HG03175 (cell line): ENCODE data around the gene SULF2.

Source experiments
- ATAC-seq: cut with Tn5 transposase; IDR thresholded peaks from one replicate; pipeline ENCODE4 v1.9.1; 2021; ENCODE audit warnings: mild to moderate bottlenecking, moderate library complexity; ENCODE audit not compliant: unreplicated experiment

Gene SULF2

DNA sequence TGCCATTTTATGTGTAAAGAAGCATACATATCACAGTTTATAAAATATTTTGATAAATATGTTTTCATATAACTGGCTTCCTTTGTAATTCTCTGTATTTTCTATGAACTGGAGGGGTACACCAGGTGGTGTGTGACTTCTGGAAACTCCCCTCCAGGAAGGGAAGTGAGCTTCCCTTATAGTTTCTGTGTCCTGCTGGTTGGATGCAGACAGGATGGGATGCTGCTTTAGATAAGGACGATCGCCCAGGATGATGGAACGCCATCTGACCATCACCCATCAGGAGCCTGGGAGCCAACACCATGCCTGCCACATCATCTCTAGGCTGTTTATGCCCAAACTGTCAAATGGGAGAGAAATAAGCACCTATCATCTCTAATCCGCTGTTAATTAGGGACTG lies 66.1 kb downstream of the SULF2 start:
- ATAC-seq, result no peak

DNA sequence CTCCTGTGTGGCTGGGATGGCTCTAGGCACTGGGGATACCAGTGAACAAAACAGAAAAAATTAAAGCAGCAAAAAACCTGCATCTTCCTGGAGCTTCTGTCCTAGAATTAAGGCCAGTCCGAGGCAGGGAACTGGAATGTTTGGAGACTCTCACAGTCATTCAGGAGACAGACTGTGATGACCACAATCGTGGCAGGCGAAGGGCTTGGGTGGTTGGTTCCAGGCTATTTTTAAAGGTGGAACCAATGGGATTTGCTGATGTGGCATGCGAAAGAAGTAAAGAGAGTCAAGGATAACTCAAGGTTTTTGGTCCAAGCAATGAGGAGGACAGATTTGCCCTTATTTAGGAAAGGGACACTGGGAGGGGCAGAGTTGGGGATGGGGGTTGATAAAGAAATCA lies 66.9 kb downstream of the SULF2 start:
- no peak for ATAC-seq

DNA sequence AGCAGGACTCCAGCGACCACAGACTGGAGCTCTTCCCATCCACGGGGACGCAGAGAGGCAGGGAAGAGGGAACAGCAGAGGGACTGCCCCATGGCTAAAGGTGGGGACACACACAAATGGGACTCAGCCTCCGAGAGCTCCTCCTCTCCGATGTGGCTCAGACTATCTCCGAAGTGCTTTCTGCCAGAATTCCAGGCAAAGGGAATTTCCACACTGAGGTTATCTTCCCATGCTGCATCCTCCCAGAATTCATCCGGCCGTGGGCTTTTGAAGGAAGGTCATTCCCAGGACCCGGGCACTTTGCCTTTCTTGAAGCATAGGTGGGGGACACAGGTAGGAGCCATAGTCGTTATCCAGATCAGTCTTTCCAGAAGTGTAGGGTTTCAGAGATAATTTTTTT lies 67.9 kb downstream of the SULF2 start:
- ATAC-seq, result no peak

DNA sequence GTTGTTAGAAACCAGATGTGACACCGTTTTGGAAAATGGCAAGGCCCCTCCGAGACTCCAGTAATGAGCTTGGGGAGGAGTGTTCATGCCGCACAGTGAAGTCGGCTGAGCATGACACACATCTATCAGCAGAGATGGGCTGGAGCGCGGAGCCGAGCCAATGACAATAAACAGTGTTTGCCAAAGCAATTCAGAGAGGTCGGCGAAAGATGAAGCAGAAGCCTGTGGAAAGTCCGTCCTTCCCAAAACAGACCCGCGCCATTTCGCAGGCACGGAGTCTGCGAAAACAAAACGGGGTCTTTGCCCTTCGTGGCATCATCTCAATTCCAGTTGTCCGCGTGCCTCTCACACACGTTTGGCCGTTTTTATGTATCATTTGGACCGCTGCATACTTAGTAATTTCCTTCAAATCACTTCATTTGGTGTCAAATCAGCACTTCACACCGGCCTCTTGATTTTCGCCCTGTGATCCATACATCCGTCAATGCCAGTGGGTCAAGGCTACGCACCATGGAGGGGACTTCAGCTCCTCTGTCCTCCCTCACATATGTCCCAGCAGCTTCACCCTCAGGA lies 71.3 kb downstream of the SULF2 start:
- ATAC-seq, result no peak

DNA sequence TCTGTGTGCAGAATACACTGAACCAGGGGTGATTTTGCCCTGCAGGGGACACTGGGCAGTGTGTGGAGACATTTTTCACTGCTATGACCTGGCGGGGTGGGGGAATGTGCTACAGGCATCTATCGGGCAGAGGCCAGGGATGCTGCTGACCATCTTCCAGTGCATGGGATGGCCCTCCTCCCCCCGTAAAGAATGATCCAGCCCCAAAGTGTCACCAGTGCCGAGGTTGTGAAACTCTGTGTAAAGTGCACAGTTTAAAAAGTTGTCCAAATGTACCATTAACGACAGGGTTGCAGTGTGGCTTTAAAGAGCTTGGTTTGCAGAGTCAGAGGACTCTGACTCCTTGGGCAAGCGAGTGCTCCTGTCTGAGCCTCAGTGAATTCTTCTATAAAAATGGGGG lies 72.1 kb downstream of the SULF2 start:
- no peak for ATAC-seq

DNA sequence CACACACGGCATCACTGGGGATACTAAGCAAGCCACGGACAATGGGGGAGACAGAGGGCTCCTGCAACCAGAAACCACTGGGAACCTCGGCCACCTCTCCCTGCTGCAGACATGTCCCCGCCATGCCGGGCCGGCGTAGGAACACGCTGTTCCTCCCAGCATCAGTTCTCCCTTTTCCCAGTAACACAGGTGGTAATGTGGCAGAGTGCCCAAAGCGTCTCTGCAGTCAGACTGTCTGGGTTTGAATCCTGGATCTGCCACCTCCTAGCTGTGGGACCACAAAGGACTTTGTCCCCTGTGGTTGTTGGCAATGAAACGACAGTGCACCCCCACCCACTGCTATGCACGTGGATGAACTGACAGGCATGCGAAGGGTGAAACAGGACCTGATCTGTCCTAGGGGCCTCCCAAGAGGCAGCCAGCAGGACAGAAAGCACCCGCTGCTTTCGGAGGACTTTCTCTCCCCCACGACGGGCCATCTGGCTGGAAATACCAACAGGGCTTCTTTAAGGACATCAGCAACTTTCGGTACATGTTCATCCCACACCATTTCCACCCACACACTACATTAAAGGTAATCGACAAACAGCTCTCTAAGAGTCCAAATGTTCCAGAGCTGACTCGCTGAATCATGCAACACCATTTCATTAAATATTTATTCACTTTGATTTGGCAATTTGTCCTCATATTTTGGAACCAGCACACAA lies 74.1 kb downstream of the SULF2 start:
- ATAC-seq, result no peak

DNA sequence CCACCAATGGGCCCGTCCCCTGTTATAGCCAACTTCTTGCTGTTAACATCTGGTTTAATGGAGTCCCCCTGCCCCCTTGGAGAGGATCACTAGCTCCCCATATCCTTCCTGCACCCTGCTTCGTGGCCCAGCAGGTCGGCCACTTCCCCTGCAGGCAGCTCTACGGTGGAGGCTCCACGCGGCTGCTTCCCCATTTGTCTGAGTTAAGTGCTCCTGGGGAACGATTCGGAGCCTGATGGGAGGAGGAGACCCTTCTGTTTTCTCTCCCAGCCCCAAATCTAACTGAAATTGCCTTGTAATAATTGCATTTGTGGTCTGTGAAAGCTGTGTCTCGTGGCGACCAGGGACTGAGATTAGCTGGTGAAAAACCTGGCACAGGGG lies 74.6 kb downstream of the SULF2 start:
- ATAC-seq, result no peak

DNA sequence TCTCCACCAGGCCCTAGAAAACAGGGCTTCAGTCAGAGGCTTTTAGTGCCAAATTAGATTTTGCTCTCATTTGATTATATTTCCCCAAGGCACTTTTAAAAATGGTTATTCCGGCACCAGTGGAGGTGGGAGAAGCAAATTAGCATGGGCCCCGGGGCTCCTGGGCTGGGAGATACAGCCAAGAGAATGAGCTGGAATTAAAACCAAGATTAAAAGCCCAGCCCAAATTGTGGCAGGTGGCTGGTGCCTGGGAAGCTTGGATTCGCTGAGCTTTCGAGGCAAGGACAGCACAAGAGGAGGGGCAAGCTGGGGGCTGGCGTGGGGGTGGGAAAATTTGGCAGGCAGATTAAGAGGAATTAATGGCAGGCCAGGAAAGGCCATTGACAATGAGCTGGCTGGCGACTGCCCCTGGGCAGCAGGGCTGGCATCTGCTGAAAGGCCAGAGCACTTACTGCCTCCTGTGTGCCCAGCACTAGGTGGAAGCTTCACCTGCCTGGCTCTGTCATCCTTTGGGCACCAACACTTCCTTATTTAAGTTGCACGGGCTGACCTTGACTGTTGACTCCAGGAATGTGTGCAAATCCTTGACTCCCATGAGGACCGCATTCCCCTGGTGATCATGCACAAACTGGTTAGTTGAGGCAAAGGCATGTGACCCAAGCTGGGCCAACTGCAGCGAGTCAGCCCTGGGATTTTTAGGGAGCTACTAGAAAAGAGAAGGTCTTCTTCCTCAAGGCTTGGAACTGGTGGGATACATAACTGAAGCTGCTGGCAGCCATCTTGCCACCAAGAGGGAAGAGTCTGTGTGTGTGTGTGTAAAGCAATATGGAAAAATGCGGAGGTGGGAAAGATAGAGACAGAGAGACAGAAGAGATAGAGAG lies 76.1 kb downstream of the SULF2 start:
- no peak for ATAC-seq

DNA sequence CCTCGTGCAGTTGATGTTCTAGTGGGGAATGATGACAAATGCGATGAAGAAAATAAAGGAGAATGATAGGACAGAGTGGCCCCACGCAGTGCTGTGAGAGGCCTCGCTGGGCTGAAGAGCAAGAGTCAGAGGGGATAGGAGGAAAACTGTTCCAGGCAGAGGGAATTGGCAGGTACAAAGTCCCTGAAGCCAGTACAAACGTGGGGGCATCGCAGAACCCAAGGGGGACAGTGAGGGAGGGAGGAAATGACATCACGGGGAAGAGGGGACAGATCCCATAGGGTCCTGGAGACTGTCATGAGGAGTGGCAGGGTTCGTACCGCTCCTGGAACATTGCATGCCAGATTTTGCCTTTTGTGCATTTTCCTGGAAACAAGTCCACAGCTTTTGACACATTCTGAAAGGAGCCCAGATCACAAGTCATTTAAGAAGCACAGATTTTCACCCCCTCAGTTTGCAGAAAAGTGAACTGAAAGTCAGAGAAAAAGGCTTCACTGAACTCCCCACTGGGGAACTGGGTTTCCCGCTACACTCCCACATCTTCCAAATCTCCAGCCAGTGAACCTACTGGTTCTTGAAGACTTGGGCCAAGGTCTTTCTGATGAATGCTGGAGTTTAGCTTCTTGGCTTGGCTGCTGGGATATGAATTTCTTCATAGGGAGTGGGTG lies 77.0 kb downstream of the SULF2 start:
- ATAC-seq, result no peak

DNA sequence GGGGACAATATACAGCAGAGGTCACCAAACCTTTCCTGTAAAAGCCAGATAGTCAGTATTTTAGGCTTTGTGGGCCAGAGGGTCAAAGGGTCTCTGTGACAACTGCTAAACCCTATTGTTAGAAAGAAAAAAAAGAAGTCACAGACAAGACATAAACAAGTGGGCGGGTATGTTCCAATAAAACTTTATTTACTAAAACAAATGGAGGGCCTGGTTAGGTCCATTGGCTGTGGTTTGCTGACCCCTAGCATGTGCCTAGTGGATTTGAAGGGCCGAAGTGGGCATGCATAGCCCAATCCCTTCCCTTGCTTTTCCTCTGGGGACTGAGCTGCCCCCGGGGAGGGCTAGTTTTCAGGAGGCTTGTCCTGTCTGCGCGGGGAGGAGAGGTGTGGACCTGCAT lies 78.9 kb downstream of the SULF2 start:
- no peak for ATAC-seq

DNA sequence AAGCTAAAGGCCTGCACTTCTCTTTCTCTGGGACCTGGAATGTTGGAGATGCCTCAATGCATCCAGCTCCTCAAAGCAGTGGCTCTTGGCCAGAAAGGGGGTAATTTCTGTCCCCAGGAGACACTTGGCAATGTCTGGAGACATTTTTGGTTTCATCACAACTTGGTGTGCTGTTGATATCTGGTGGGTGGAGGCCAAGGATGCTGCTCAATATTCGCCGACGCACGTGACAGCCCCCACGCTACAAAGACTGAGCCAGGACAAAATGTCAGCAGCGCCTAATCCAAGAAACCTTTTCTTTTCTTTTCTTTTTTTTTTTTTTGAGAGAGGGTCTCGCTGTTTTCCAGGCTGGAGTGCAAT lies 79.8 kb downstream of the SULF2 start:
- ATAC-seq, result no peak

DNA sequence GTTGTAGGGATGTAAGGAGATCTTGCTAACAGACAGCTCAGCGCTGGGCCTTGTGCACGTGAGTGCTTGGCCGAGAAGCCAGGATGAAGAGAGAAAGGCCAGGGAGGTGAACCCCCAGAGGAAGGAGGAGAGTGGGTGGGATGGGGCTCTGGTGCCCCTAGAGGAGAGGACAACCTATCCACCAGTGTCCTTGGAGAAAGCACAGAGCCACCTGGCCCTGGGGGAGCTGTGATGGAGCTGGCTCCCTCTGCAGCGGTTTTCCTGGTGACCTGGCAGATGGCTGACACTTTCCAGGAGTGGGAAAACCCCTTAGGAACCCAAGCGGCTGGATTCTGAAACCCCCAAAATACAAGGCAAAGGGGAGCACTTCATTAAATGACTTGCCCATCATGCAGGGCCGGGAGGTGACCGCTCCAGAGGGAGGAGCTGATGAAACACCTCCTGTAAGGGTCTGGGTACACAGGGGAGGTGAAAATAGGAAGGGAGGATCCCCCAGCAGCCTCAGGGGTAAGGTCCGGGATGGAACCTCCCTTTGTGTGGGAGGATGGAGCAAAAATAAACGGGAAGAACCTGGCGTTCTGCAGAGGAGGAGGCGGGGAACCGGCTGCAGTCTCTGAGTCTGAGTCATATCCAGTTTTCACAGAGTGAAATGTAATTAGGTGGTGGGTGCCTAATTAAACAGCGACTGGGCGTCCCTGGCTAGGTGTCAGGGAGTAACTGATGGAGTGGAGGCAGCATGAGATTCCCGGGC lies 80.4 kb downstream of the SULF2 start:
- ATAC-seq, result no peak

DNA sequence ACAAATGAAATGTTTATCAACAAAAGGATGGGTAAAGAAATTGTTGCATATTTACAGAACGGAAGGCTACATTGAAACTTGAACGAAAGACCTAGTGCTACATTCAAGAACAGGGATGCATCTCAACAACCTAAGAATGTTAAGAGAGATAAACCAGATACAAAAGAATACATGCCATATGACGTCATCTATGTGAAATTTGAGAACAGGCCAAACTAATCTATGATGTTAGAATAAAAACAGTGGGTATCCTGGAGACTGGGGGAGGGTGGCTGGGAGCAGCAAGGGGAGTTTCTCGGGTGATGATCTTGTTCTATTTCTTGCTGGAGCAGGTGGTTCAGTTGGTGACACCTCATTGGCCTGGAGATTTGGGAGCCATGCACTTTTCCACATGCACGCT lies 81.5 kb downstream of the SULF2 start:
- ATAC-seq, result no peak

DNA sequence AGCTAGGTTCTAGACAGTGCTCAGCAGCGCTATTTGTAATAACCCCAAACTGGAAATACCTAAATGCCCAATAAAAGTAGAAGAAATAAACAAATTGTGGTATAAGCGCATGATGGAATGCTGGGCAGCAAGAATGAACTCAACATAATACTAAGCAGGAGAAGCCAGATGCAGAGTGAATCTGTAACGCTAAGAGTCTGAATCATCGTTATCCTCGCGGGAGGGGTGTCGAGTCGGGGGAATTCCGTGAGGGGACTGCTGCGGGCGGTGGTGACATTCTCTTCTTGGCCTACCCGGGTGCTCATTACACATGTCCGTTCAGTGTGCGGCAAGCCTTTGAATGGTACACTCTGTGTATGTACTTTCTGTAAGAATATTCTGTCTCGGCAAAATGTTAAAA lies 83.7 kb downstream of the SULF2 start:
- ATAC-seq, result no peak

DNA sequence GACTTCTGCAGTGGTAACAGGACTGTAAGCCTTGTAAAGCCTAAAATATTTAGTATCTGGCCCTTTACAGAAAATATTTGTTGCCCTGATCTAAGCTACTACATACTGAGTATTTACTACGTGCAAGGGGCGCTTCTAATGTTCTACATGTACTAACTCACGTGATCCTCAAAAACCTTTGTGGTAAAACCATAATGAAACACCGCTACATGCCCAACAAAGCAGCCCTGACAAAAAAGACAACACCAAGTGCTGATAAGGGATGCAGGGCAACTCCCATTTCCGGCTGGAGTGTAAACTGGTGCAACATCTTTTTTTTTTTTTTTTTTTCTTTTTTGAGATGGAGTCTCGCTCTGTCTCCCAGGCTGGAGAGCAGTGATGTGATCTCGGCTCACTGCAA lies 85.0 kb downstream of the SULF2 start:
- no peak for ATAC-seq

DNA sequence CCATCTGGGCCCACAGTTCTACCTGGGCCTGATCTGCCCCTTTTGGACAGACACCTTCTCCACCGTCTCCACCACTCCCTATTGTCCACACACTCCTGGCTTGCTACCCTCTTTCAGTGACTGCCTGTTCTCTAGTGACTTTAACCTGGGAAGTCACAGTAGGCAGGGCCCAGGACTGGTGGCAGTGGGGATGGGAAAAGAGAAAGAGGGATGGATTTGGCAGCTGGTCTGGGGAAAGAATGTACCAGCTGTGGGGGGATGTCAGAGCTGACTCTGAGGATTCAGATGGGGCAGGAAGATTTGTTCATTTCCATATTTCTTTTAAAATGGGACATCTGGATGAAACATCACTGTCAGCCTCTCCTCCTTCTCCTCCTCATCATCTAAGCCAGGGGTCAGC lies 85.5 kb downstream of the SULF2 start:
- ATAC-seq, result no peak

DNA sequence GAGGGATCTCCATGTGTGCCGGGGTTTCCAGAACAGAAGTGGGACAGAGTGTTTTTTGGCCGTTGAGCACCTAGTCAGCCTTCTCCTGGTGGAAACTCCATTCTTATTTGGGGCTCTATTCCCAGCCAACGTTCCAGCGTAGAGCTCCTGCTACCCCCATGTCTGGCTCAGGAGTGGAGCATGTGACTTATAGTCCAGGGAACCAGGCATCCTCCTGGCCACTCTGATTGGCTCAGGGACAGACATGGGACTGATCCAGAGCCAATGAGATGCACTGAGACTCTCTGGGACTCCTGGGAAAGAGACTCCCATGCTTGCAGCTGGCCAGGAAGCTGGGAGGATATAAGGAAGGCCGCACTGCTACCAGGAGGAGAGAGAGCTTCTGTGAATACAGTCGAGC lies 87.1 kb downstream of the SULF2 start:
- no peak for ATAC-seq

DNA sequence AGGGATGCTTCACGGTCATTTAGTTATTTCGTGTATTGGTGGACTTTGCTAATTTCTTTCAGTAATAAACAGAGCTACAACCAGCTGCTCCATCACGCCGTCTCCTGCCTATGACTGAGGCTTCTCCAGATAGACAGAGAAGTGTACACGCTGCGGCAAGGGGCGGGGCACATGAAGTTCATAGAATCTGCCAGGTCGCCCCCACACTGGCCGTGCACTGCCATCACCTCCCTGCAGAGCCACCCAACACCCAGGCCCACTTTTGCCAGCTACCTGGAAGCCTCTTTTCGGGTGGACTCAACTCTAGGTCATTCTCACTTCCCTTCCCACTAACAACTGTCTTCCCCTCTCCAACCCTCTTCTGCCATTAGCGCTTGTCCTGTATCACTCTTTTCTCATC lies 88.4 kb downstream of the SULF2 start:
- no peak for ATAC-seq

DNA sequence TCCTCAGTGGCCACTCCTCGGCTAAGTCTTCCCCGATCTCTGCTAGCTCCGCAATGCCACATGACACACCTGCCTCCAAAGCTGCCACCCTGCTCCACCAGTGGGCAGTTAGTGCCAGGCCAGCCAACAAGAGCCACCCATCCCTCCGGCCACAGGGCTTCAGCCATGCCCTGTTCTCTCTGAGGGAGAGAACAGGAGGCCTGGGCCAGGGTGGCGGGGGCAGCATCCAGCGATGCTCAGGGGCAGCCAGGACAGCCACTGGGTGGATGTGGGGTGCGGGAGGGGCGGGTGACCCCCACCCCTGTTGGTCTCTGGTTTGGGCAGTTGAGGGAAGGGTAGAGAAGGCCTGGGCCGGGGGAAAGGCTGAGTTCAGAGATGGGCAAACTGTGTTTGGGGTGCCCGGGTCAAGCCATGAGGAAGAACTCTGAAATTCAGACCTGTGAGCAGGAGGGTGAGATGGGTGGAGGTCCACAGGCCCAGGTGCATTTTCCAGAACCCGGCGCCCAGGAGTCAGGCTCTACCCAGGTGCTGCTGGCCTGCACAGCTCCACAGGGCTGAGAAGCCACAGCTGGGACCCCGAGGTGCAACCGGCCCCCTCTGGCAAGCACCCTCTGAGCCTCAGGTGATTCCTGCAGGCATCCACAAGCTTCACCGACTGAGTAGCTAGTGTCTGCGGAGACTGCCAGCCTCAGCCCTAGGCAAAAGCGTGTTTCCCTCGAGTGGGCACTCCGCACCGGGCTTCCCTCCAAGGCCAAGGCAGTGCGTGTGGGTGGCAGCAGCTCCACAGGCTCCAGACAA lies 91.1 kb downstream of the SULF2 start:
- ATAC-seq, result no peak

DNA sequence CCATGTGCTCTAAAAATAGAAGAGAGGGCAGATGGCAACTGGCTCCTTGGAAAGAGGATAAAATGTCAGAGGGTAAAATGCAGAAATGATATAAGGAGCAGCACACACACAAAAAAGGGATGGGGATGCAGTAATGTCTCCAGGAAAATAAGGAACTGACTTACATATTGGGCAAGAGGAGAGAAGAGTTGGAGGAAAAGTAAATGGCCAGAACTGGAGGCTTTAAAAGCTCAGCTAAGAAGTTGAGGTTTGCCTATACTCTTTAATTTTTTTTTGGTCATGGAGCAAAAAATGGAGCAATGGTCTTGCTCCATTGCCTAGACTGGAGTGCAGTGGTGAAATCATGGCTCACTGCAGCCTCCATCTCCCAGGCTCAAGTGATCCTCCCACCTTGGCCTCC lies 93.7 kb downstream of the SULF2 start:
- no peak for ATAC-seq
